ENCODE data around the gene LRRC8D. TPM values are rescaled to one million over a fixed set of nuclear protein-coding genes. Genes with fewer than 3 reads are reported as not detected.

Gene LRRC8D
- total and polyA plus RNA-seq, 9 of the 15 experiments (the other 6 are each of a cell fraction or from before 2014, with no cell fraction given), result 3.4 to 53.9 (median 15.9) TPM

GRCh38 chr1:89832496-89833127 lies 11.8 kb downstream of the LRRC8D start:
- no peaks in the 10 kb centered on the region for H3K9me1 ChIP-seq (ENCODE audit: control insufficient read depth, insufficient read depth, low read length)
- no peak overlapping the region for H2AFZ ChIP-seq (ENCODE audit: low read depth, low read length)
- no peak overlapping the region for H3K4me3 ChIP-seq
- TF ChIP-seq COPS2 (conservative IDR thresholded peaks at IDR 0.05) (no peak), GATA2 (CRISPR knock-in tag; IDR thresholded peaks at IDR 0.05) (no peak), ZFP30 (CRISPR knock-in tag; IDR thresholded peaks at IDR 0.05; ENCODE audit: borderline replicate concordance) (no peak), CHD1 (IDR thresholded peaks at IDR 0.05; ENCODE audit: low read length) (no peak), MEF2A (IDR thresholded peaks at IDR 0.05; ENCODE audit: control insufficient read depth, low read depth, low read length) (no peak), TAL1 (IDR thresholded peaks at IDR 0.05) (no peak), ZNF668 (CRISPR knock-in tag; IDR thresholded peaks at IDR 0.05) (no peak), CHD2 (IDR thresholded peaks at IDR 0.05; ENCODE audit: low read depth, low read length) (no peak), CEBPG (CRISPR knock-in tag; IDR thresholded peaks at IDR 0.05) (no peak), CEBPG (tag; conservative IDR thresholded peaks at IDR 0.05 in 1 of 2, IDR thresholded peaks at IDR 0.05 in 1 of 2) (no peak), ZNF76 (CRISPR knock-in tag; IDR thresholded peaks at IDR 0.05; ENCODE audit: borderline replicate concordance) (no peak), C11orf30 (IDR thresholded peaks at IDR 0.05; ENCODE audit: low read depth) (no peak)
- TF ChIP-seq, protein P1, sequence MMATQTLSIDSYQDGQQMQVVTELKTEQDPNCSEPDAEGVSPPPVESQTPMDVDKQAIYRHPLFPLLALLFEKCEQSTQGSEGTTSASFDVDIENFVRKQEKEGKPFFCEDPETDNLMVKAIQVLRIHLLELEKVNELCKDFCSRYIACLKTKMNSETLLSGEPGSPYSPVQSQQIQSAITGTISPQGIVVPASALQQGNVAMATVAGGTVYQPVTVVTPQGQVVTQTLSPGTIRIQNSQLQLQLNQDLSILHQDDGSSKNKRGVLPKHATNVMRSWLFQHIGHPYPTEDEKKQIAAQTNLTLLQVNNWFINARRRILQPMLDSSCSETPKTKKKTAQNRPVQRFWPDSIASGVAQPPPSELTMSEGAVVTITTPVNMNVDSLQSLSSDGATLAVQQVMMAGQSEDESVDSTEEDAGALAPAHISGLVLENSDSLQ (IDR thresholded peaks at IDR 0.05), result no peak
- TF ChIP-seq, protein P2, sequence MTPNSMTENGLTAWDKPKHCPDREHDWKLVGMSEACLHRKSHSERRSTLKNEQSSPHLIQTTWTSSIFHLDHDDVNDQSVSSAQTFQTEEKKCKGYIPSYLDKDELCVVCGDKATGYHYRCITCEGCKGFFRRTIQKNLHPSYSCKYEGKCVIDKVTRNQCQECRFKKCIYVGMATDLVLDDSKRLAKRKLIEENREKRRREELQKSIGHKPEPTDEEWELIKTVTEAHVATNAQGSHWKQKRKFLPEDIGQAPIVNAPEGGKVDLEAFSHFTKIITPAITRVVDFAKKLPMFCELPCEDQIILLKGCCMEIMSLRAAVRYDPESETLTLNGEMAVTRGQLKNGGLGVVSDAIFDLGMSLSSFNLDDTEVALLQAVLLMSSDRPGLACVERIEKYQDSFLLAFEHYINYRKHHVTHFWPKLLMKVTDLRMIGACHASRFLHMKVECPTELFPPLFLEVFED (CRISPR knock-in tag; conservative IDR thresholded peaks at IDR 0.05), result no peak
- TF ChIP-seq, protein P3, sequence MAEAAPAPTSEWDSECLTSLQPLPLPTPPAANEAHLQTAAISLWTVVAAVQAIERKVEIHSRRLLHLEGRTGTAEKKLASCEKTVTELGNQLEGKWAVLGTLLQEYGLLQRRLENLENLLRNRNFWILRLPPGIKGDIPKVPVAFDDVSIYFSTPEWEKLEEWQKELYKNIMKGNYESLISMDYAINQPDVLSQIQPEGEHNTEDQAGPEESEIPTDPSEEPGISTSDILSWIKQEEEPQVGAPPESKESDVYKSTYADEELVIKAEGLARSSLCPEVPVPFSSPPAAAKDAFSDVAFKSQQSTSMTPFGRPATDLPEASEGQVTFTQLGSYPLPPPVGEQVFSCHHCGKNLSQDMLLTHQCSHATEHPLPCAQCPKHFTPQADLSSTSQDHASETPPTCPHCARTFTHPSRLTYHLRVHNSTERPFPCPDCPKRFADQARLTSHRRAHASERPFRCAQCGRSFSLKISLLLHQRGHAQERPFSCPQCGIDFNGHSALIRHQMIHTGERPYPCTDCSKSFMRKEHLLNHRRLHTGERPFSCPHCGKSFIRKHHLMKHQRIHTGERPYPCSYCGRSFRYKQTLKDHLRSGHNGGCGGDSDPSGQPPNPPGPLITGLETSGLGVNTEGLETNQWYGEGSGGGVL (CRISPR knock-in tag; IDR thresholded peaks at IDR 0.05), result no peak
- no peak for DNase-seq (ENCODE audit: extremely low read depth in 1 of 4, low spot score in 3 of 4)
- H4K20me1 ChIP-seq (replicated peaks; ENCODE audit: control insufficient read depth, insufficient read depth, low read length), result peaks cover 6% of the 10 kb centered on the region; the same call in 1 of the 2 replicates
- in situ Hi-C loops (cut with MboI) (no loop called here), intact Hi-C loops (cut with micrococcal nuclease) (no loop called here)
- FAIRE-seq, result no peak
- peaks cover 87% of the 10 kb centered on the region for H3K79me2 ChIP-seq (ENCODE audit: control insufficient read depth, insufficient read depth, low read length)
- no peaks in the 10 kb centered on the region for H3K9me3 ChIP-seq (replicated peaks; ENCODE audit: control insufficient read depth, insufficient read depth, low read depth, low read length)
- H3K9ac ChIP-seq (ENCODE audit: insufficient read depth in 1 of 2, low read depth in 2 of 2, low read length in 2 of 2), result no peak overlapping the region
- BruUV-seq (replicated peaks), result no TSS peak
- peaks cover 10 to 61% of the 10 kb centered on the region in 2 experiments for H3K4me1 ChIP-seq (replicated peaks in 1 of 2; ENCODE audit: control insufficient read depth in 2 of 2, insufficient read depth in 2 of 2, low read length in 2 of 2)
- ChIA-PET CTCF (ENCODE audit: low intra/inter-chr PET ratio) (no interaction called here), POLR2A (interaction anchor here (1.3 to 2.4 kb wide), 4 partner anchors 8 to 153 kb away, joined by 3 to 21 read pairs (median 8); no protein-coding TSS in a partner anchor)
- ATAC-seq, result no peak
- peaks cover 12% of the 10 kb centered on the region; the same call in 2 of the 3 replicates for H3K36me3 ChIP-seq (ENCODE audit: control insufficient read depth, insufficient read depth, low read length)
- H3K4me2 ChIP-seq (ENCODE audit: insufficient read depth, low read length), result no peak overlapping the region
- H3K27ac ChIP-seq (ENCODE audit: extremely low read depth, low read depth, low read length), result no peak overlapping the region
- H3K27me3 ChIP-seq (ENCODE audit: control insufficient read depth in 2 of 2, insufficient read depth in 2 of 2, low read length in 2 of 2), result no peaks in the 10 kb centered on the region
- WGBS (ENCODE audit: insufficient coverage, low coverage, missing lambda C conversion rate), result 55% methylated on average over 6 of the region's 6 CpGs
